GM12878 (cell line): Measurements from ENCODE around the gene LPIN2. TPM values are rescaled to one million over a fixed set of nuclear protein-coding genes. Genes with fewer than 3 reads are reported as not detected.
A peak's percentile ranks its signal among the peaks of the same experiment; 100 is the strongest.

Source experiments
- ELK1 ChIP-seq: IDR thresholded peaks from 2 replicates; pipeline ENCODE4 v1.6.1; 2012; ENCODE audit warnings: low read depth, low read length, improper control_type of control experiment
- MXI1 ChIP-seq: fragments of 150-350 bp; IDR thresholded peaks from 2 replicates; pipeline ENCODE4 v1.6.1; 2011; ENCODE audit warnings: low read depth, mild to moderate bottlenecking, inconsistent platforms, low read length, improper control_type of control experiment
- NFYA ChIP-seq: IDR thresholded peaks from 2 replicates; pipeline ENCODE4 v1.6.1; 2011; ENCODE audit warnings: low read depth, mild to moderate bottlenecking, low read length, improper control_type of control experiment, borderline replicate concordance
- POLR2A ChIP-seq: IDR thresholded peaks from 2 replicates; pipeline ENCODE4 v1.6.1; 2011; ENCODE audit warnings: low read depth, mild to moderate bottlenecking, low read length
- SMARCA5 ChIP-seq: fragments of 450-650 bp; IDR thresholded peaks from 2 replicates; pipeline ENCODE4 v1.6.1; 2017; ENCODE audit warnings: mild to moderate bottlenecking
- SUZ12 ChIP-seq: fragments of 200-600 bp; sonication (generic); IDR thresholded peaks from one replicate; pipeline ENCODE4 v1.6.1; 2018; ENCODE audit warnings: antibody characterized with exemption, mild to moderate bottlenecking; ENCODE audit not compliant: unreplicated experiment
- USF1 ChIP-seq: IDR thresholded peaks from 2 replicates; pipeline ENCODE4 v1.6.1; 2011; ENCODE audit warnings: borderline replicate concordance, low read depth, mild to moderate bottlenecking, moderate library complexity, mixed read lengths, low read length; ENCODE audit not compliant: insufficient read depth; ENCODE audit errors: extremely low read length
- ZNF217 ChIP-seq: fragments of 450-650 bp; IDR thresholded peaks from 2 replicates; pipeline ENCODE4 v1.6.1; 2017; ENCODE audit warnings: antibody characterized with exemption, mild to moderate bottlenecking
- ZNF687 ChIP-seq: fragments of 450-650 bp; IDR thresholded peaks from 2 replicates; pipeline ENCODE4 v1.6.1; 2017; ENCODE audit warnings: mild to moderate bottlenecking, moderate library complexity
- polyA plus RNA-seq, 11 experiments: library from polyadenylated mRNA; depleted of rRNA in 4 of 11; unstranded in 6 of 11; stranded (reverse) in 5 of 11; fragments of >200 nt; fragmentation: Nextera tagmentation in 4 of 11; fragmentation: Illumina TruSeq in 1 of 11; extraction: Ambion mirVana in 4 of 11; extraction: Trizol in 1 of 11; gene quantifications; 1 replicate in 1 of 11; 2 replicates in 10 of 11; pipeline versions ENCODE4 v1.2.1 to v1.2.3, GENCODE V29; 2011 to 2016; ENCODE audit warnings: inconsistent platforms in 2 of 11, missing spikeins in 2 of 11, low read depth in 1 of 11
- total RNA-seq, 4 experiments: library from RNA; depleted of rRNA in 3 of 4; stranded (reverse); fragments of >200 nt in 3 of 4; fragmentation: Illumina TruSeq in 1 of 4; extraction: Trizol in 1 of 4; gene quantifications; 2 replicates each; pipeline versions ENCODE4 v1.2.1 to v1.2.3, GENCODE V29; 2013 to 2021
- TF ChIP-seq, protein P1 (sequence below): fragments of 450-650 bp; IDR thresholded peaks from 2 replicates; pipeline ENCODE4 v1.6.1; 2017; ENCODE audit warnings: mild to moderate bottlenecking
- TF ChIP-seq, protein P2 (sequence below): fragments of 450-650 bp; IDR thresholded peaks from 2 replicates; pipeline ENCODE4 v1.6.1; 2017; ENCODE audit warnings: mild to moderate bottlenecking, moderate library complexity

The LPIN2 gene
- total and polyA plus RNA-seq, 10 of the 15 experiments (the other 5 are each of a cell fraction or from before 2014, with no cell fraction given): 4.1 to 28.0 (median 15.9) TPM

- TF ChIP-seq, protein P1, sequence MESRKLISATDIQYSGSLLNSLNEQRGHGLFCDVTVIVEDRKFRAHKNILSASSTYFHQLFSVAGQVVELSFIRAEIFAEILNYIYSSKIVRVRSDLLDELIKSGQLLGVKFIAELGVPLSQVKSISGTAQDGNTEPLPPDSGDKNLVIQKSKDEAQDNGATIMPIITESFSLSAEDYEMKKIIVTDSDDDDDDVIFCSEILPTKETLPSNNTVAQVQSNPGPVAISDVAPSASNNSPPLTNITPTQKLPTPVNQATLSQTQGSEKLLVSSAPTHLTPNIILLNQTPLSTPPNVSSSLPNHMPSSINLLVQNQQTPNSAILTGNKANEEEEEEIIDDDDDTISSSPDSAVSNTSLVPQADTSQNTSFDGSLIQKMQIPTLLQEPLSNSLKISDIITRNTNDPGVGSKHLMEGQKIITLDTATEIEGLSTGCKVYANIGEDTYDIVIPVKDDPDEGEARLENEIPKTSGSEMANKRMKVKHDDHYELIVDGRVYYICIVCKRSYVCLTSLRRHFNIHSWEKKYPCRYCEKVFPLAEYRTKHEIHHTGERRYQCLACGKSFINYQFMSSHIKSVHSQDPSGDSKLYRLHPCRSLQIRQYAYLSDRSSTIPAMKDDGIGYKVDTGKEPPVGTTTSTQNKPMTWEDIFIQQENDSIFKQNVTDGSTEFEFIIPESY: no peak
- TF ChIP-seq SUZ12: no peak
- TF ChIP-seq USF1: peak; percentile 89
- TF ChIP-seq ELK1: no peak
- TF ChIP-seq ZNF687: peak; percentile 48; the same call in 1 of the 2 replicates
- peak; percentile 43; the same call in 1 of the 2 replicates for TF ChIP-seq SMARCA5
- no peak for TF ChIP-seq MXI1
- 0 out of 2 replicates have a peak, but pooled peaks have one; percentile 16 for TF ChIP-seq POLR2A
- TF ChIP-seq NFYA: no peak
- 0 out of 2 replicates have a peak, but pooled peaks have one; percentile 40 for TF ChIP-seq ZNF217
- TF ChIP-seq, protein P2, sequence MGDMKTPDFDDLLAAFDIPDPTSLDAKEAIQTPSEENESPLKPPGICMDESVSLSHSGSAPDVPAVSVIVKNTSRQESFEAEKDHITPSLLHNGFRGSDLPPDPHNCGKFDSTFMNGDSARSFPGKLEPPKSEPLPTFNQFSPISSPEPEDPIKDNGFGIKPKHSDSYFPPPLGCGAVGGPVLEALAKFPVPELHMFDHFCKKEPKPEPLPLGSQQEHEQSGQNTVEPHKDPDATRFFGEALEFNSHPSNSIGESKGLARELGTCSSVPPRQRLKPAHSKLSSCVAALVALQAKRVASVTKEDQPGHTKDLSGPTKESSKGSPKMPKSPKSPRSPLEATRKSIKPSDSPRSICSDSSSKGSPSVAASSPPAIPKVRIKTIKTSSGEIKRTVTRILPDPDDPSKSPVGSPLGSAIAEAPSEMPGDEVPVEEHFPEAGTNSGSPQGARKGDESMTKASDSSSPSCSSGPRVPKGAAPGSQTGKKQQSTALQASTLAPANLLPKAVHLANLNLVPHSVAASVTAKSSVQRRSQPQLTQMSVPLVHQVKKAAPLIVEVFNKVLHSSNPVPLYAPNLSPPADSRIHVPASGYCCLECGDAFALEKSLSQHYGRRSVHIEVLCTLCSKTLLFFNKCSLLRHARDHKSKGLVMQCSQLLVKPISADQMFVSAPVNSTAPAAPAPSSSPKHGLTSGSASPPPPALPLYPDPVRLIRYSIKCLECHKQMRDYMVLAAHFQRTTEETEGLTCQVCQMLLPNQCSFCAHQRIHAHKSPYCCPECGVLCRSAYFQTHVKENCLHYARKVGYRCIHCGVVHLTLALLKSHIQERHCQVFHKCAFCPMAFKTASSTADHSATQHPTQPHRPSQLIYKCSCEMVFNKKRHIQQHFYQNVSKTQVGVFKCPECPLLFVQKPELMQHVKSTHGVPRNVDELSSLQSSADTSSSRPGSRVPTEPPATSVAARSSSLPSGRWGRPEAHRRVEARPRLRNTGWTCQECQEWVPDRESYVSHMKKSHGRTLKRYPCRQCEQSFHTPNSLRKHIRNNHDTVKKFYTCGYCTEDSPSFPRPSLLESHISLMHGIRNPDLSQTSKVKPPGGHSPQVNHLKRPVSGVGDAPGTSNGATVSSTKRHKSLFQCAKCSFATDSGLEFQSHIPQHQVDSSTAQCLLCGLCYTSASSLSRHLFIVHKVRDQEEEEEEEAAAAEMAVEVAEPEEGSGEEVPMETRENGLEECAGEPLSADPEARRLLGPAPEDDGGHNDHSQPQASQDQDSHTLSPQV: no peak
Observed at GRCh38 chr18:3012136-3013023, 564 bp downstream of the LPIN2 start (continued).
